NB4 (cell line): ENCODE data around the gene CNGA2.

ENCODE experiments used
- TF ChIP-seq, protein P1 (sequence below): IDR thresholded peaks from one replicate; pipeline ENCODE4 v1.5.1; 2012; ENCODE audit warnings: low read depth, low read length
- TF ChIP-seq, protein P2 (sequence below): IDR thresholded peaks from 2 replicates; pipeline ENCODE4 v1.6.1; 2011; ENCODE audit warnings: low read depth, low read length

DNA sequence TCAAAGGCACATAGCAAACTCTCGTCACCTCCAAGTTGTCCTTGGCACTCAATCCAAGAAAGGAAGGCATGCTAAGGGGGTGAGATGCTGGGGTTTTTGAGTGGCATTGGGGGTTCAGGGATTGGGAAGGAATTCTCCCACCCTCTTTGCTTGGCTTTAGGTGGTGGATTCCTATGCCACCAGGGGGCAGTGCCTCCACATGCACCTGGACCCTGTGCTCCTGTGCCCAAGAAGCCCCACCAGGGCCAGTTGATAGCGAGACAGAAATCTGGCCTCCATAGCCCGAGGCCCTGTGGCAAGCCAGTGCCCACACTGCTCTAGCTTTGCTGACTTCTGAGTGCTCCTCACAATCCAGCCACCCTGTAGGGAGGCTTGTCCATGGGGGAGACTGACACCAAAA lies 20.7 kb upstream of the CNGA2 start:
- TF ChIP-seq, protein P1, sequence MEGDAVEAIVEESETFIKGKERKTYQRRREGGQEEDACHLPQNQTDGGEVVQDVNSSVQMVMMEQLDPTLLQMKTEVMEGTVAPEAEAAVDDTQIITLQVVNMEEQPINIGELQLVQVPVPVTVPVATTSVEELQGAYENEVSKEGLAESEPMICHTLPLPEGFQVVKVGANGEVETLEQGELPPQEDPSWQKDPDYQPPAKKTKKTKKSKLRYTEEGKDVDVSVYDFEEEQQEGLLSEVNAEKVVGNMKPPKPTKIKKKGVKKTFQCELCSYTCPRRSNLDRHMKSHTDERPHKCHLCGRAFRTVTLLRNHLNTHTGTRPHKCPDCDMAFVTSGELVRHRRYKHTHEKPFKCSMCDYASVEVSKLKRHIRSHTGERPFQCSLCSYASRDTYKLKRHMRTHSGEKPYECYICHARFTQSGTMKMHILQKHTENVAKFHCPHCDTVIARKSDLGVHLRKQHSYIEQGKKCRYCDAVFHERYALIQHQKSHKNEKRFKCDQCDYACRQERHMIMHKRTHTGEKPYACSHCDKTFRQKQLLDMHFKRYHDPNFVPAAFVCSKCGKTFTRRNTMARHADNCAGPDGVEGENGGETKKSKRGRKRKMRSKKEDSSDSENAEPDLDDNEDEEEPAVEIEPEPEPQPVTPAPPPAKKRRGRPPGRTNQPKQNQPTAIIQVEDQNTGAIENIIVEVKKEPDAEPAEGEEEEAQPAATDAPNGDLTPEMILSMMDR, result peak; percentile 60
- TF ChIP-seq, protein P2, sequence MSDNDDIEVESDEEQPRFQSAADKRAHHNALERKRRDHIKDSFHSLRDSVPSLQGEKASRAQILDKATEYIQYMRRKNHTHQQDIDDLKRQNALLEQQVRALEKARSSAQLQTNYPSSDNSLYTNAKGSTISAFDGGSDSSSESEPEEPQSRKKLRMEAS, result no peak
